Iris pigment epithelial cell (primary cell): ENCODE measurements around the gene HABP4.
"Not testable (repeated sequence)": the region's sequence is repeated elsewhere in the genome, so short reads cannot be mapped to it uniquely, and the experiment has no call there.

ENCODE experiments used
- DNase-seq: peaks from one replicate; pipeline ENCODE4 v3.0.0-alpha.2; 2011; ENCODE audit warnings: low read depth

HABP4 gene

DNA sequence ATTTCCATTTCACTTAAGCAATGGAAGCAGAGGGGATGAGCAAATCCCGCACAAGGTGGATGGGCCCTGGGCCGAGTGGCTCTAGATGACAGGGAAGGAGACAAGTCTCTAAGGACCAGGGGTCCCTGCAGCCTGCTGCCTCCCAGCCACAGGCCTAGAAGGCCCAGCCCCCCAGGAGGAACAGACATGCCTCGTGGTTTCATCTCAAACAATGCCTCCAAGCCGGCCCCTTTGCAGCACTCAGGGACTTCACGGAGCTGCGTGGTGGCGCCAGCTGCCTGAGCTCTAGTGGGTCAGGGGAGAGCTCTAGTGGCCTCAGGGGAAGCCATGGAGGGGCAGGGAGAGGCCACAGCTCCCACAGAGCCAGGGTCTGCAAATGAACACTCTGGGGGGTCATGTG lies 48.8 kb downstream of the HABP4 start:
- DNase-seq, result no peak

DNA sequence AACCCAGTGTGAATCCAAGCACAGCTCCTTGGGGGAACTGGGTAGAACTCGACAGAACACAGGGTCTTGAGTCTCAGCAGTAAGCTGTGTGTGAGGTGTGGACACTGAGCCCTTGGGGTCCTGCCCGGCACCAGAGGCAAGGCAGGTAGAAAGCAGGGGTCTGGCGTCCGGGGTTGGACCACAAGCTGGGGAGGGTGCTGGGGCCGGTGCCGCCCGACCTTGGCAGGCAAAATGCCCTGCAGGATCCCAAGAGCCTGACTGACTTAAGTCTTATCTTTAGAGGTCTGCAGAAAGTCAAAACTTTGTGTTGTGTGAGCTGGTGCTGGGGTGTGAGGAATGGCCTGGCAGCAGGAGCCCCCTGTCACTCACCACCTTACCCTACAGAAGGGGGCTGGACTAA lies 49.3 kb downstream of the HABP4 start:
- no peak for DNase-seq

DNA sequence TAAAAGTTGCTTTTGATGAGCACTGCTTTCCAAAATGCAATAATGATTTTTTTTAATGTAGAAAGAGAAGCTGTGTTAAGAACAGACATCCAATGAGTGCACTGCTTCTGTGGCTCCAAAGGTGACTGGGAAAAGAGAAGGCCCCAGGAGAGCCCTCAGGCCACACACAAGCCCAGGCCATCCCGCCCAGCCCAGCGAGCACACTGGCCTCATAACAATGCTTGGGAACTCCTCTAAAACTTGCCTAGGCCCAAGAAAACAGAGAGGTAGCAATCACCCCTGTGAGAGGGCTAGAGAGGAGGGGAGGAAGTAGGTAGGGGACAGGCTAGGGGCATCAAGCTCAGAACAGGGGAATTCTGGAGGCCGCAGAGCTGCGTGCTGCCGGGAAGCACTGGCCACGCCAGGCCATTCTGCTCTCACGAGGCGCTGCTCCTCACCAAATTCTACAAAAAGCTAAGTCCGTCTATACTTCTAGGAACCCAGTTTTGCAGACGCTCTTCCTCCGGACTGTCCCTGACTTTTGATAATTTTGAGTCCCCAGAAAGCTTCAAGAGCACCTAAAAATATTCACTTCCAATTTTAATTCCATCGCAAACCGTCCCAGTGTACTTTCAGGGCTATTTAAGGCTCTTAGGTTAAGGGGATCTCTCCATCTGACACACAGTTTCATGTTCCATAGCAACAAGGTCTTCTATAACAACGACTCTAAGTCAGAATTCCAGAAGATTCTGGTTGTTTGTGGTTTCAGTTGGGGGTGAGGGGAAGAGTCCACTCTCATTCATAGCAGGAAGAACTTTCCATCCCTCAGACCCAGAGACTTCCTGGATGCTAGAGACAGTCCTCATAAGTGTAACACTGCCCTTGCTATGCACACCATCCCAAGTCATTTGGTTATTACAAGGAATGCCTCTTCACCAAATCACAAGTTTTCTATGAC lies 51.0 kb downstream of the HABP4 start:
- peak; percentile 82 for DNase-seq

DNA sequence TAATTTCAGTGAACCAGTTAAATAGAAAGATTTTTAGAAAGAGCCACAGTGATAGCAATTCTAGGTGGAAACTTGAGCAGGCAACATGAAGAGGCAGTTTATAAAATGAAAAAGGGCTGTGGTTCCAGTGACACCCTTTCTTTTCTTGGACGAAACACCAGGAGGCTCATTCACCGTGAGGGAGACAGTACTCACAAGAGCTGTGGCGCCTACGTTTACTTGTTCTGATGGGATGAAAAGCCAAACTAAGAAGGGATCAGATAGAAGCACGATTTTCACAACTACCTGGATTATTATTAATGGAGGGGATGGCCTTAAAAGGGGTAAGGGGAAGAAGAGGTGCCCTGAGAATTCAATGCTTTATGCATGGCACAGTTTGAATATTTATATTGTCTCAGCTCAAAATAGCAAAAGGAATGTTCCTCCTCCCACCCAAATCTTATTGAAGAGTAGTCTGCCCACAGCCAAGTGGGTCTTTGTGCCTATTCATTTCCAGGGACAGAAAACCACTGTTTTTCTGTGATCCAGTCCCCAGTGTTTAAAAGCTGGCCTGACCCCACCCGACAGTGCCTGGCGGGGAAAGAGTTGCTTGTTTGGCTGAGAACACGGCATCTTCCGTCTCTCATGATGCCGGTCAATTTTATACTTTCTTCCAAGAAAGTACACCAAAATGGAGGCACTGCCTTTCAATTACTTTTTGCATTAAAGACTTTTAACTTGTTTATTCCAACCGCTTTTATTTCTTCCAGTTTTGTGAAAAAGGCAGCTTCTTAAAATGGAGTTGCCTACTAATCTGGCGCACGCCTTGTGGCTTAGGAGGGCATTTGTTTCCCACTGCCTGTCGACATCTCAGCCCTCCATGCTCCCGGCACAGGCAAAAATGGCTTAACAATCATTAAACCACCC lies 51.9 kb downstream of the HABP4 start:
- DNase-seq, result no peak

DNA sequence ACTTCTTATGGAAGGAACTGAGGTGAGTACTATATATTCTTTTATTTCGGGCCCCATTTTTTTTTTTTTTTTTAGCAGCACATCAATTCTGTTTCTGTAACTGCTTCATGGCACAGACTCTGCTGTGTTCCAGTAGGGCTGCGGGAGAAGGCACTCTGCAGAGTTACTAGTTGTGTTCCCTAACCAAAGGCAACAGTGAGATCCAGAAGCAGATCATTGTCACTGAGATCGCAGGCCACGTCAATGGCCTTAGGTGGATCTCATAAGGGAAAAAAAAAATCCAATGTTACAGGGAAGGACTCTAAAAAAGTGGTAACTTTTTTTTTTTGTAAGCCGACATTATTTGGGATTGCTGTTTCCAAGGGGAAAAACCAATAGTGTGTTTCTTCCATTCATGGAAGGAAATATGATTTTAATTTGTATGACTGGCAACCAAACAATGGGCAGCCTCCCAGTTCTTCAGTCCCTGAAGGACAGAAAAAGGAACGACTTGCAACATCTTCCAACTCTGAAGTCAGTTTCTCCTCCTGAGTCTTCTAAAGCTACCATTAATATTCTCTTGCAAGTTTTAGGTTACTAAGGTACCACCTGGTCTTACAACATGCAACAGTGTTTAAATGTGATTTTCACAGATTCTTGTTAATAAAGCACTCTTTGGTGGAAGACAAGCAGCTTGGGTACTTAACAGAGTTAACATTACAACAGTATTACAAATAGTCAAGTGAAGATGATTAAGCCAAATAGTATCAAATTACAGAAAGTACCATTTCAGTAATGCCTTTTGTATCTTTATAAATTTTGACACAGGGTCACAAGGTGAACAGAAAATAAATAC lies 52.8 kb downstream of the HABP4 start:
- peak; percentile 40 for DNase-seq

DNA sequence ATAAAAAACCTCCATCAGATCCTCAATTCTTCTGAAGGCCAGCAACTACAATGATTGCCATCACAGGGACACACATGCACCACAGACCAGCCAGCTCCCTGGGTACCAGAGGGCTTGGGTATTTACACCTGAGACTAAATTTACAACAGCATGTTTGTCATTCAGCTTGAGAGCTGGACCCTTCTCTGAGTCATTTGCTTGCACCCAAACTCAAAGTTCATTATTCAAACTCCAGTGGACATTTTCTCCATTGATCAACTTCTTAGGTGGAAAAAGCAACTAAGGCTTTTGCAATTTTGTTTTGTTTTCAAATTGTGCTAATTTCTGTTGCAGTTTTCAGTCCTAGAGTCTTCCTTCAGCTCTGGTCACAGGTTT lies 53.4 kb downstream of the HABP4 start:
- DNase-seq, result not testable (repeated sequence)

DNA sequence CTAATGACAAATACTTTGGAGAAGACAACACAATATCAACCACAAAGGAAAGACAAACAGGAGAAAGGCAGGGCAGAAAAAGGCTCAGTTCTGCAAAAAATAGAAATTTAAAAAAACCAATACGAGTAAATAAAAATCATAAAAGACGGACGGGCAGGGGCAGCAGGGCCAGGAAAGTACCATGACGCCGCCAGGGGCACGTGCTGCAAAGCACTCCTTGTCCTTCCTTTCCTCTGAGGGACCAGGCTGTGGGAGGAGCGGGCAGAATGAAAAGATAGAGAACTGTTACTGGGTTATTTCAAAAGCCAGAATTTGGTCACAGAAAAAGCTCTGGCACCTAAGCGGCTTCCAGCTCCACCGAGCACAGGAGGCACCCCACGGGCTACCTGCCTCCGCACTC lies 53.9 kb downstream of the HABP4 start:
- DNase-seq, result no peak

DNA sequence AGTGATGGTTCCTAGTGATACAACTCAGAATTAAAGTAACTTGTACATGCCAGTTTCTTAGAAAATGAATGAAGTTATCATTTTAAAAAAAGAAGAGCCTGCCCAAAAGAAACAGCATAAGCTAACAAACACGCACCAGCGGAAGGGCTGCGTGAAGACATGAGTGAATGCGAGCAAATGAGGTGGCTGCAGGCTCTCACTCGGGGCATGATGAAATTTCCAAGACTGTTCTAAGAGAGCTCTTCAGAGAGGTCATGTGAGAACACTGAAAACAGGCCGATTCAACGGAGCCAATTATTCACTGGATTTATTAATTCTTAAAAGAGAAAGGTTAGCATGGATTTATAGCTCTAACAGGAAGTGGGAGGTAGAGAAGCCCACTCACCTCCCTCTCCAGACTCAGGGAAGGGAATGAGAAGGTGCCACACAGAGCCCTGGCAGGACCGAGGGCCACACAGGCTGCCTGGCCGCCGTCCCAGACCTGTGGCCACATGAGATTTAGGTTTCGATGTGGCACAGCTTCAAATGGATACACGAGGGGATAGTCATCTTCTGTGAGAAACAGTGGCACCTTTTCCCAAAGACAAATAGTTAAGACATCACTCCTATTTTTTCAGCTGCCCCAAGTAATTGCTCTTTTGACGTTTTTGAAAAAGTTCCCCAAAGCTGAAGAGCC lies 55.5 kb downstream of the HABP4 start:
- DNase-seq, result no peak

DNA sequence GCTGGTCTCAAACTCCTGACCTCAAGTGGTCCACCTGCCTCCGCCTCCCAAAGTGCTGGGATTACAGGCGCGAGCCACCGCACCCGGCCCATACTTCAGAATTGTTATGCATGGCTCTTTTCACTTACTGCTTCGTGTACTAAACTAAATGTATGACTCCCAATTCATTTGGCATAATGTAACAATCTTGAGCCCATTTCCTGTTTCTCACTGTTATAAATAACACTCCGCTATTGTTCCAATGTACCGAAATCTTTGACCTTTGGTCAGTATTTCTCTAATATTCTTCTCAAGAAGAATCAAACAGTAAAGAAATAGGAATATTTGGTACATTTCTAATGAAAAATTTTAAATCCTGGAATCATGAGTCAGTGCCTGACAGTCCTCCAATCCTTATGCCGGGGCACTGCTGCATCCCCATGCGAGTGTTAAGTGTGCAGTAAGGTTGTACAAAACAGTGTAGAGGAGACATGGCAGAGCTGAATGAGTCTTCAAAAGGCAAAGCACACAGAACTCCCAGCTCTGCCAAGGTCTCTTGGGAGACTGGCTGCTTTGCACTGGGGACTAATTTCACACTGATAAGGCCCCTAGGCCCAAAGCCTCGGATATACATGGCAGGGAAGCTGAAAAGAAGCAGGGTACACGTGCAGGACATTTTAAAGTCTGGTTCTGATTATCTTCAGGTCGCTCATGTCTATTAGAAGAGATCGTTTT lies 58.4 kb downstream of the HABP4 start:
- no peak for DNase-seq

DNA sequence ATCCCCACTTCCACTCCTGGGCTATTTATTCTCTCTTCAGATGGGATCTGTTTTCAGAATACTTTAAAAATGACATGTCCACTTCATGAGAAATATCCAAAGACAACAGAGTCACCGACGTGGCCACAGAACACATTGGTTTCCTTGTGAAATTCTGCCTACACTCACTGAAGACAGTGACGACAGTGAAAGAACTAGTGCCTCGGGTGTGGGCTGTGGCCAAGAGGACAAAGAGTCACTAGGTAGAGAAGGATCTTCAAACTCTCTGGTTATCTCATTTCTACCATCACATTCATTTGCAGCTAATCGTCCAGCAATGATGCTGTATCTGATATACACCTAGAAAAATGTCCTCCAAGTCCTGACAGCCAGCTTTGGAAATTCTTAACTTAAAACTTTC lies 59.1 kb downstream of the HABP4 start:
- no peak for DNase-seq

DNA sequence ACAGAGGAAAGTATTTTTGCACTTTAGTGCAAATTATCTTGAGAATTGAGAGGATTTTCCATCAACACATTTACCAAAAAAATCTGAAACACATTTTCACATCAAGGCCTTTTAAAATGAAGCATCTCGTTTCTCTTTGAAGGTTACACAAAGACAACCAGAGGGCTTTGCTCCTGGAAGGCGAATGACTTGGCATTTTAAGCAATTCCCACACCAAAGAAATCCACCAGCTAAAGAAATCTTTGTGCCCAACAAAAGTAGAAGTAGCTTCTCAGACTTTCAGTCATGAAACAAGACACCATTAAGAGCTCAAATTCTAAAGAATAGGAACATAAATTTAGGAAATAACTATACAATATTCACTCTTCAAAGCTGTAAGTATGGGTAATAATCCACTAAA lies 59.9 kb downstream of the HABP4 start:
- no peak for DNase-seq

DNA sequence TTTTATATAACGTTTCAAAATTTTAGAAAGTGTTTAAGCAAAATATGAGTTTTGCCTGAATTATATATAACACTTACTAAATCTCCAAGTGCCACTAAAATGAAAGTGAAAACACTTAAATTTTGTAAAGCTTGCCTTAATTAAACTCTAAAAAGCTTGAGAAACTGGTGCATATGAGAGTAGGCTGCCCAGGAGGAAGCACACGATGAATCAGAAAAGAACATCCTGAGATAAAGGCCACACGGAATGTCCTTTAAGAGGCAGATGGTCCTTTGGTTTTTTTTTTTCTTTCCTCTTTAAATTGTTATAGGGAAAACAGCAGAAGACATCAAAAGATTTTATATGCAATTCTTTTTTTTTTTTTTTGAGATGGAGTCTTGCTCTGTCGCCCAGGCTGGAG lies 60.3 kb downstream of the HABP4 start:
- DNase-seq, result peak; percentile 33

DNA sequence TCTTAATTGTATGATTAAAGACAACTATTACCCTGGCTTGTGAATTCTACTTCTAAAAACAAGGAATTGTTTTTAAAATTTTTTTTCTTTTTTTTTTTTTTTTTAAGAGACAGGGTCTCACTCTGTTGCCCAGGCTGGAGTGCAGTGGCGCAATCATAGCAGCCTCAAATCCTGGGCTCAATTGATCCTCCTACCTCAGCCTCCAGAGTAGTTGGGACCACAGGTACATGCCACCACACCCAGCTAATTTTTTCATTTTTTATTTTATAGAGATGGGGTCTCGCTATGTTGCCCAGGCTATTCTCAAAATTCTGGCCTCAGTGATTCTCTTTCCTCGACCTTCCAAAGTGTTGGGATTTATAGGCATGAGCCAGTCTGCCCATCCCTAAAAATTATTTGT lies 62.3 kb downstream of the HABP4 start:
- no peak for DNase-seq

DNA sequence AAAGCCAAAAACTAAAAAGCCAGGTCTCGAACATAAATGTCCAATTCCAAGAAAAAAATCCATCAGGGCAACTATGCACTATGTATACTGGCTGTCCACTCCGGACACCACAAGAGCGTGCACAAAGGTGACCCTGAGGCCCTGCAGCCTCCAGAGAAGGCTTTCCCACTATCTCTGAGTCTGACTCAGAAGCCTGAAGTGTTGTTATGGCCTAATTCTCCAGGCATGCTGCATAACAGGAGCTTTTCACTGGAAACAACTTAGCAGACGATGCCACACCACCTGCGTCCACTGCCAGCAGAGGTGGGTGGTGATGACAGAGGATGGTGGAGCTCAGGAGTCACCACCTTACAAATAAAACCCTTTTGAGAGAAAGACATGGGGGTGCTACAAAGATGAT lies 63.7 kb downstream of the HABP4 start:
- peak; percentile 77 for DNase-seq

DNA sequence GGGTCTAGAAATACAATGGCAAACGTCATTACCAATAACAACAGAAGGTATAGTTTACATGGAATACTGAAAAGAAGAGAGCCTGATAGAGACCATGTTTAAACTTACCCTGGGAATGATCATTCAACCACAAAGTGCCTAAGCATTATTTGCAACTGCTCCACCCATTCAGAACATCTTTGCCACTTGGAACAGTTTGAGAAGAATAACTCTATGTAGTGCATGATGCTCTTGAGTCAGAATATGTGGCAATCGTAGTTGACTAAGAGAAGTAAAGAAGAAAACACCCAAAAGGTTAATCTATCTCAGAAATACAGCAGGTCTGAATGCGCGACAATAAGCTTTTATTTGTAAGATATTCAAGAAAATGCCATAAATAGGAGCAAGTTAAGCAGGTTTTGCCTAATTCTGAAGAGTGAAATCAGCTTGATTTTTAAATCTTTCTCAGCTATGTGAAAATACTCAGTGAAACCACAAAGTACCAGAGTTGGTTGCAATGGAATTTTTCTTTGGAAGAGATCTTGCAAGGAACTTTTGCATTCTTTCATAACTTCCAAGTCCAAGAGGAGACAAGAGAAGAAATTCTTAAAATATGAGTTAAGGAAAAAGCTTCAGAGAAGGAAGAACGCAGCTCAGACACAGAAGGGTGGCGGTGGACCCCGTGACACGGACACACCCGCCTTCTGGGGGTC lies 64.3 kb downstream of the HABP4 start:
- peak; percentile 87 for DNase-seq

DNA sequence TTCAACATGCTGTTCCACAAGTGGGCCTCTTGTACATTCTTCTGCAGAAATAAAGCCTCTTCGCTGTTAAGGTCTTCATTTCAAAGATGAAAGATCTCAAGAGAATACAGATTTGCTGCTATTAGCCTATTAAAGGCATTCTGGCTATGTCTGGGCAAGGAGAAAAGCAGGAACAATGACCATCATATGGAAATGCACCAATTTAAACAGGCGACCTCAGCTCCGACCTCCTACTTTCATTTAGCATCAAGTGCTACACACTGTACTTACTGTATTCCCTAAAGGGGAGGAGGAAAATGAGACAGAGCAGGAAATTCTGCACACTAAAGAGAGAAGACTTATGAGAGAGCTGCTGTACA lies 64.8 kb downstream of the HABP4 start:
- DNase-seq, result no peak

DNA sequence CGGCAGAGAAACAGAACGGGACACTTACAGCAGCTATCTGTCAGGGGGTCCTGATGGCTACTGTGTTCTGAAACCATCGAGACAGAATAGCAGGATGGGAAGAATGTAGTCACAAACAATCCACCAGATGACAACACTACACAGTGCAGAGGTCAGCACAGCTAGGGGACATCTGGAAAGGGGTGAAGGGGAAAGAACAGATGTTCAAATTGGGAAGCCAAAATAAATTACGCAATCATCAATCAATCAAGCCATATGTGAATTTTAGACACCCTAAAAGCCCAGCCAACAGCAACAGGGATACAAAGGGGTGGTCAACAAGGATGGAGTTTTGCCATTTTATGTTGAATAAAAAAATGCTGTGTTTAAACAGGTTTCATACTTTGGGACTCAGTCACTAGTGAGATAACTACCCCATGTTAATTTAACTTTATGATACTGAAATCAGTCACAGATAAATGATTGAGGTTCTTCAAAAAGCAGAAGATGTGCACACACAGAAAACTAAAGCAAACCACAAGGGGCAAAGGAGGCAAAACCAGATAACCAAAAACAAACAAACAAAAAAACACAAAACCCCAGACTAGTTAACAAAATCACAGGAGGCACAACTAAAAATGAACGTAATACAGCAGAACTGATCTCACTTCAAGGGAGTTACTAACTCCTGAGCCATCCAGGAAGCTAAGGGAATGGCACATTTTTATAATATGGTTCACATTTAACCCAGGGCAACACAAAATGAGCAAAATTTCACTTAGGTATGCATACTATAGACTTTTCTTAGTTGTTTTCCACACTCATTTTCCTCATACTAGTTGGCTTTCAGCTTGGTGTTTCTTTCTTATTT lies 65.9 kb downstream of the HABP4 start:
- DNase-seq, result peak; percentile 12

DNA sequence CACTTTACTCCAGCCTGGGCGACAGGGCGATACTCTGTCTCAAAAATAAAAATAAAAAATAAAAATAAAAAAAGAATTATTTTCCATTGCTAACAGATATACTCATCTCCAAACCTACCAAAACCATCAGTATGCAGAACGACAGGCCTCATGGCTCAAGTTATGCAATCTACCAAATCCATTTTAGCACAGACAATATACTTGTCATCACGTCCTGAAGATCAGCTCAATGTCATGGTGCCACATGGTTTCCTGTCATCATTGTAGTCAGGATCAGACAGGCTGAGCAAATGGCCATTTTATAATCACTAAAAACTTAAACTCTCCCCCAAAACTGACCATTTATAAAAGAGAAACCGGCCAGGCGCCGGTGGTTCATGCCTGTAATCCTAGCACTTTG lies 69.1 kb downstream of the HABP4 start:
- no peak for DNase-seq

DNA sequence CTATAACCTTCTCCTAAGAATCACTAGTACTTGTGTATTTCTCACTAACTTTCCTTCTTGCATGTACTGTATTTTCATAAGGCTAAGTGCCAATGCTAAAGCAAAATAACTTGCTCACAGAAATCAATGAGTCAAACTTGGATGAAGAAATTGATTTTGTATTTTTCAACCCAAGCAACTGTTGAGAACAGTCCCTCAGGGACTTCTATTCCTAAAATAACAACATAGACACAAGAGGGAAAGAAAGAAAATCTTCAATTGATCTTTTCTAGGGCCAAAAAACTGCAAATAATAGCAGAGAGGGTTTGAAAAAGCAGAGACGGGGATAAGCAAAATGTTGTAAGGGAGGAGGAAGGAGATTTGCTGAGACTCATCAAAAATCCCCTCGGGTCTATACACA lies 69.8 kb downstream of the HABP4 start:
- no peak for DNase-seq
